ENCODE data around the gene LARGE2. TPM values are rescaled to one million over a fixed set of nuclear protein-coding genes. Genes with fewer than 3 reads are reported as not detected.

Gene LARGE2
- total and polyA plus RNA-seq, 2 experiments from 2014 or later: 4.3 to 9.7 TPM

GRCh38 chr11:45926536-45927331 lies 4.3 kb downstream of the LARGE2 start:
- H2AFZ ChIP-seq: no peak overlapping the region
- no peaks in the 10 kb centered on the region for H4K20me1 ChIP-seq (ENCODE audit: insufficient read depth, poor library complexity, severe bottlenecking)
- no peaks in the 10 kb centered on the region for H3K79me2 ChIP-seq
- TF ChIP-seq EZH2phosphoT487 (IDR thresholded peaks at IDR 0.05; ENCODE audit: low read depth, severe bottlenecking, unreplicated experiment): no peak
- TF ChIP-seq, protein P1, sequence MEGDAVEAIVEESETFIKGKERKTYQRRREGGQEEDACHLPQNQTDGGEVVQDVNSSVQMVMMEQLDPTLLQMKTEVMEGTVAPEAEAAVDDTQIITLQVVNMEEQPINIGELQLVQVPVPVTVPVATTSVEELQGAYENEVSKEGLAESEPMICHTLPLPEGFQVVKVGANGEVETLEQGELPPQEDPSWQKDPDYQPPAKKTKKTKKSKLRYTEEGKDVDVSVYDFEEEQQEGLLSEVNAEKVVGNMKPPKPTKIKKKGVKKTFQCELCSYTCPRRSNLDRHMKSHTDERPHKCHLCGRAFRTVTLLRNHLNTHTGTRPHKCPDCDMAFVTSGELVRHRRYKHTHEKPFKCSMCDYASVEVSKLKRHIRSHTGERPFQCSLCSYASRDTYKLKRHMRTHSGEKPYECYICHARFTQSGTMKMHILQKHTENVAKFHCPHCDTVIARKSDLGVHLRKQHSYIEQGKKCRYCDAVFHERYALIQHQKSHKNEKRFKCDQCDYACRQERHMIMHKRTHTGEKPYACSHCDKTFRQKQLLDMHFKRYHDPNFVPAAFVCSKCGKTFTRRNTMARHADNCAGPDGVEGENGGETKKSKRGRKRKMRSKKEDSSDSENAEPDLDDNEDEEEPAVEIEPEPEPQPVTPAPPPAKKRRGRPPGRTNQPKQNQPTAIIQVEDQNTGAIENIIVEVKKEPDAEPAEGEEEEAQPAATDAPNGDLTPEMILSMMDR (IDR thresholded peaks at IDR 0.05; ENCODE audit: poor library complexity): no peak
- TF ChIP-seq EZH2 (IDR thresholded peaks at IDR 0.05; ENCODE audit: borderline replicate concordance): no peak
- peak; percentile 2 for DNase-seq (ENCODE audit: low spot score)
- no peaks in the 10 kb centered on the region for H3K36me3 ChIP-seq (replicated peaks; ENCODE audit: insufficient read depth, low read depth)
- H3K27ac ChIP-seq: no peak overlapping the region
- no peaks in the 10 kb centered on the region for H3K9me2 ChIP-seq (replicated peaks; ENCODE audit: insufficient read depth)
- no peak overlapping the region for H3K4me2 ChIP-seq
- WGBS (ENCODE audit: low lambda C conversion rate, missing lambda C conversion rate): 96% methylated on average over 12 of the region's 12 CpGs
- H3K9me3 ChIP-seq (ENCODE audit: low read depth): no peaks in the 10 kb centered on the region
- H3K4me1 ChIP-seq (ENCODE audit: insufficient read depth): peaks cover 5% of the 10 kb centered on the region
- H3K27me3 ChIP-seq: peaks cover 8% of the 10 kb centered on the region
- no peak overlapping the region for H3K4me3 ChIP-seq

DNA sequence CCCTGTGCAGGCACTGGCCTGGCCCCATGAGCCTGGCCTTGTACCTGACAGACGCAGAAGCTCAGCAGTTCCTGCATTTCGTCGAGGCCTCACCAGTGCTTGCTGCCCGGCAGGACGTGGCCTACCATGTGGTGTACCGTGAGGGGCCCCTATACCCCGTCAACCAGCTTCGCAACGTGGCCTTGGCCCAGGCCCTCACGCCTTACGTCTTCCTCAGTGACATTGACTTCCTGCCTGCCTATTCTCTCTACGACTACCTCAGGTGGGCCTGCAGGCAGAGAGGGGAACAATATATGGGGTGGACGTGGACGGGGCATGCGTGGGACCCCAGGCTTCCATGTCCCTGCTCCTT lies 4.9 kb downstream of the LARGE2 start:
- Histone ChIP-seq H3K4me3 (no peak overlapping the region), H2AFZ (no peak overlapping the region), H4K20me1 (ENCODE audit: insufficient read depth, poor library complexity, severe bottlenecking) (no peaks in the 10 kb centered on the region), H3K4me2 (no peak overlapping the region), H3K9me2 (replicated peaks; ENCODE audit: insufficient read depth) (no peaks in the 10 kb centered on the region), H3K27me3 (peaks cover 8% of the 10 kb centered on the region), H3K9me3 (ENCODE audit: low read depth) (no peaks in the 10 kb centered on the region), H3K27ac (no peak overlapping the region), H3K4me1 (ENCODE audit: insufficient read depth) (no peaks in the 10 kb centered on the region), H3K36me3 (replicated peaks; ENCODE audit: insufficient read depth, low read depth) (no peaks in the 10 kb centered on the region), H3K79me2 (no peaks in the 10 kb centered on the region)
- TF ChIP-seq EZH2phosphoT487 (IDR thresholded peaks at IDR 0.05; ENCODE audit: low read depth, severe bottlenecking, unreplicated experiment) (no peak), EZH2 (IDR thresholded peaks at IDR 0.05; ENCODE audit: borderline replicate concordance) (no peak)
- 84% methylated on average over 15 of the region's 15 CpGs for WGBS (ENCODE audit: low lambda C conversion rate, missing lambda C conversion rate)
- DNase-seq (ENCODE audit: low spot score): no peak

DNA sequence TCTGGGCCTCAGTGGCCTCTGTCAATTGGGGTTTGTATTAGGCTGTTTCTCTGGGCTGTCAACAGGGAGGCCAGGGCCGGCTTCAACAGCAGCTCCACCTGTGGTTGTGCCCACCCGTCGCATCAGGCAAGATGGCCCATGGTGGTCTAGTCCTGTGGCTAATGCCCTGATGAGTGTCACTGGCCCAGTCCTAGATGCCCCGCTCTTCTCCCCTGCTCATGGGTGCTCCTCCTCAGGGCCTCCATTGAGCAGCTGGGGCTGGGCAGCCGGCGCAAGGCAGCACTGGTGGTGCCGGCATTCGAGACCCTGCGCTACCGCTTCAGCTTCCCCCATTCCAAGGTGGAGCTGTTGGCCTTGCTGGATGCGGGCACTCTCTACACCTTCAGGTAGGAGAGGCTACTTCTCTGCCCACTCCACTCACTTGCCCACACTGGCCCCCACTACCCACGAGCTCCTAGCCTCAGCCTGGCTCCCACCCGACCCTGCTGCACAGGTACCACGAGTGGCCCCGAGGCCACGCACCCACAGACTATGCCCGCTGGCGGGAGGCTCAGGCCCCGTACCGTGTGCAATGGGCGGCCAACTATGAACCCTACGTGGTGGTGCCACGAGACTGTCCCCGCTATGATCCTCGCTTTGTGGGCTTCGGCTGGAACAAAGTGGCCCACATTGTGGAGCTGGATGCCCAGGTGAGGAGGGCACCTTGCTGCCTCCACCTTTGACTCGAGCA lies 5.4 kb downstream of the LARGE2 start:
- WGBS (ENCODE audit: low lambda C conversion rate, missing lambda C conversion rate): 93% methylated on average over 26 of the region's 27 CpGs
- H3K79me2 ChIP-seq: no peaks in the 10 kb centered on the region
- TF ChIP-seq, protein P1 (IDR thresholded peaks at IDR 0.05; ENCODE audit: poor library complexity): no peak
- TF ChIP-seq EZH2 (IDR thresholded peaks at IDR 0.05; ENCODE audit: borderline replicate concordance) (no peak), EZH2phosphoT487 (IDR thresholded peaks at IDR 0.05; ENCODE audit: low read depth, severe bottlenecking, unreplicated experiment) (no peak)
- no peaks in the 10 kb centered on the region for H3K36me3 ChIP-seq (replicated peaks; ENCODE audit: insufficient read depth, low read depth)
- H3K4me1 ChIP-seq (ENCODE audit: insufficient read depth): no peaks in the 10 kb centered on the region
- H3K4me2 ChIP-seq: no peak overlapping the region
- H3K27ac ChIP-seq: no peak overlapping the region
- peaks cover 6% of the 10 kb centered on the region for H3K27me3 ChIP-seq
- no peak overlapping the region for H3K4me3 ChIP-seq
- no peak for DNase-seq (ENCODE audit: low spot score)
- no peaks in the 10 kb centered on the region for H3K9me2 ChIP-seq (replicated peaks; ENCODE audit: insufficient read depth)
- H2AFZ ChIP-seq: no peak overlapping the region
- H4K20me1 ChIP-seq (ENCODE audit: insufficient read depth, poor library complexity, severe bottlenecking): no peaks in the 10 kb centered on the region
- no peaks in the 10 kb centered on the region for H3K9me3 ChIP-seq (ENCODE audit: low read depth)

All from hepatocyte (in vitro differentiated cells).